Heart right ventricle (tissue), 16 donors: ENCODE results near the gene SEMA3A. TPM values are rescaled to one million over a fixed set of nuclear protein-coding genes. Genes with fewer than 3 reads are reported as not detected.

ENCODE experiments used
- ATAC-seq, 8 donors: fragments of 200-7000 bp; cut with Tn5 transposase; one replicate each; pipeline ENCODE4 v1.9.1; 2020; ENCODE audit warnings: mild to moderate bottlenecking in 8 of 8, moderate library complexity in 8 of 8, moderate number of reproducible peaks in 1 of 8
- DNase-seq, 2 donors: peaks; one replicate each; pipeline ENCODE4 v3.0.0-alpha.2; 2020
- H3K27ac ChIP-seq, 10 donors: fragments of 200-600 bp; sonication (generic) in 2 of 10; one replicate each; pipeline versions ENCODE4 v1.5.0 to v1.8.0; 2020 to 2022; ENCODE audit warnings: mild to moderate bottlenecking in 3 of 10
- H3K27me3 ChIP-seq, 7 donors: fragments of 200-600 bp; one replicate each; pipeline ENCODE4 v1.8.0; 2021 to 2022; ENCODE audit warnings: mild to moderate bottlenecking in 2 of 7
- H3K36me3 ChIP-seq, 9 donors: fragments of 200-600 bp; sonication (generic) in 1 of 9; one replicate each; pipeline versions ENCODE4 v1.5.0 to v1.8.0; 2020 to 2022; ENCODE audit warnings: mild to moderate bottlenecking in 2 of 9
- H3K4me1 ChIP-seq, 9 donors: fragments of 200-600 bp; sonication (generic) in 1 of 9; one replicate each; pipeline versions ENCODE4 v1.5.0 to v1.8.0; 2020 to 2022; ENCODE audit warnings: mild to moderate bottlenecking in 4 of 9
- H3K4me3 ChIP-seq, 10 donors: fragments of 200-600 bp; sonication (generic) in 2 of 10; one replicate each; pipeline versions ENCODE4 v1.5.0 to v1.8.0; 2020 to 2022; ENCODE audit warnings: mild to moderate bottlenecking in 7 of 10, moderate library complexity in 2 of 10
- H3K9me3 ChIP-seq, 11 donors: fragments of 200-600 bp in 10 of 11; sonication (generic) in 2 of 11; one replicate each; pipeline versions ENCODE4 v1.5.0 to v1.8.0; 2013 to 2022; ENCODE audit warnings: mild to moderate bottlenecking in 2 of 11, control low read depth in 1 of 11, moderate library complexity in 1 of 11
- WGBS, 2 donors: extraction: QIAGEN DNeasy Blood & Tissue Kit; methylation state at CpG; one replicate each; pipeline ENCODE4 v1.1.7; 2013; ENCODE audit warnings: inconsistent platforms in 1 of 2; 5-methylcytosine and 5-hydroxymethylcytosine counted together
- intact Hi-C, 10 donors: fragments of 100-400 bp; cut with DNase I; formaldehyde crosslinking; loops; one replicate each; pipeline versions ENCODE4 v1.11.1 to v1.14.2; 2022
- polyA plus RNA-seq, 2 donors: library from polyadenylated mRNA; stranded (reverse); fragments of 200-250 nt; gene quantifications; one replicate each; pipeline ENCODE4 v1.2.3, GENCODE V29; 2013
- total RNA-seq, 10 donors: library from RNA; stranded (reverse); fragmentation: NEBNext Ultra II Directional in 3 of 10; extraction: Animal tissue kit (Norgen Biotek cat#: 25700) in 3 of 10; gene quantifications; one replicate each; pipeline versions ENCODE4 v1.2.1 to v1.2.4, GENCODE V29; 2021 to 2023
- TF ChIP-seq, protein P1 (sequence below), 9 donors: fragments of 200-600 bp; sonication (generic) in 2 of 9; IDR thresholded peaks; one replicate each; pipeline versions ENCODE4 v1.5.0 to v1.8.0; 2021 to 2022; ENCODE audit warnings: antibody characterized with exemption in 9 of 9, mild to moderate bottlenecking in 5 of 9, moderate library complexity in 1 of 9
- donor health status: Arrhythmogenic right ventricular cardiomyopathy.
- donor health status: ischemic (EF 13 %, LVEDD 7.1; RV severe dilation, severe dysfunction).
- donor health status: healthy with polysubstance abuse.
- donor health status: DM: no; HTN: yes; CAD: no.
- donor health status: DM: no; HTN: no; CAD: no.
- donor health status: ischemic (EF 25% LVEDD 6.9; RV normal size, moderate dysfunction).
- donor health status: ischemic (EF 25% LVEDD 5.7; RV mildly dilated, moderate dysfunction).
- donor health status: healthy.
- donor health status: DM: yes; HTN: yes; CAD: no.
- donor health status: Ischemic cardiomyopathy.
- donor health status: ischemic (EF 35%, LVEDD 5.7; RV mildly dilated, moderate dysfunction).
- donor health status: nonischemic (EF 11% LVEDD 7.7; RV severe dilation, severe dysfunction).
- donor health status: DM: yes; HTN: yes; CAD: no.
- donor health status: PGD.
- donor health status: ischemic (EF 29% LVEDD 5.4; RV normal size, mild dysfunction).
- donor health status: nonischemic (EF 23%, LVEDD 6.1; RV moderate dilation, normal function).

SEMA3A gene
- total and polyA plus RNA-seq, 12 donors, result 0.19 to 5.3 (median 1.5) TPM

DNA sequence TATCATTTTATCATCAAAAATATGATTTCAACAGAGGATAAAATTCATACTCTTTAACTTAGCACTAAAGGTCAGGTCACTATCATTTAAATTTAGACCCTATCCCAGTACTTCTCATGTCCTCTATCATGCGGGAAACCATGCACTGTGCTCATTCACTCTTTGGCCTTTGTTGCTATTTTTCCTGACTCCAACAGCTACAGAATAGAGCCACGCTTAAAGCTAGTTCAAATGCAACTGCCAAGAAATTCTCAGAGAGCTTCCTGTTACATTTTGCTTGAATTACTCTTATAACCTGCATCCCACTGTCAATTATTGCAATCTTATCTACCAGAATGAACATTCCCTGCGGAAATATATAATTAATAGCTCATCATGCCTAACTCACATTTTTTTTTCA is 58.3 kb downstream of the SEMA3A start:
- Histone ChIP-seq H3K9me3 (no peaks in the 10 kb centered on the region), H3K27ac (no peak overlapping the region), H3K27me3 (no peaks in the 10 kb centered on the region), H3K4me3 (no peak overlapping the region), H3K4me1 (no peaks in the 10 kb centered on the region), H3K36me3 (no peaks in the 10 kb centered on the region)
- TF ChIP-seq, protein P1, sequence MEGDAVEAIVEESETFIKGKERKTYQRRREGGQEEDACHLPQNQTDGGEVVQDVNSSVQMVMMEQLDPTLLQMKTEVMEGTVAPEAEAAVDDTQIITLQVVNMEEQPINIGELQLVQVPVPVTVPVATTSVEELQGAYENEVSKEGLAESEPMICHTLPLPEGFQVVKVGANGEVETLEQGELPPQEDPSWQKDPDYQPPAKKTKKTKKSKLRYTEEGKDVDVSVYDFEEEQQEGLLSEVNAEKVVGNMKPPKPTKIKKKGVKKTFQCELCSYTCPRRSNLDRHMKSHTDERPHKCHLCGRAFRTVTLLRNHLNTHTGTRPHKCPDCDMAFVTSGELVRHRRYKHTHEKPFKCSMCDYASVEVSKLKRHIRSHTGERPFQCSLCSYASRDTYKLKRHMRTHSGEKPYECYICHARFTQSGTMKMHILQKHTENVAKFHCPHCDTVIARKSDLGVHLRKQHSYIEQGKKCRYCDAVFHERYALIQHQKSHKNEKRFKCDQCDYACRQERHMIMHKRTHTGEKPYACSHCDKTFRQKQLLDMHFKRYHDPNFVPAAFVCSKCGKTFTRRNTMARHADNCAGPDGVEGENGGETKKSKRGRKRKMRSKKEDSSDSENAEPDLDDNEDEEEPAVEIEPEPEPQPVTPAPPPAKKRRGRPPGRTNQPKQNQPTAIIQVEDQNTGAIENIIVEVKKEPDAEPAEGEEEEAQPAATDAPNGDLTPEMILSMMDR (IDR thresholded peaks at IDR 0.05), result no peak
- WGBS, 2 donors, result 57 to 62% methylated on average over 3 of the region's 3 CpGs
- intact Hi-C loops, result no loop called here
- ATAC-seq, result no peak
- no peak for DNase-seq

DNA sequence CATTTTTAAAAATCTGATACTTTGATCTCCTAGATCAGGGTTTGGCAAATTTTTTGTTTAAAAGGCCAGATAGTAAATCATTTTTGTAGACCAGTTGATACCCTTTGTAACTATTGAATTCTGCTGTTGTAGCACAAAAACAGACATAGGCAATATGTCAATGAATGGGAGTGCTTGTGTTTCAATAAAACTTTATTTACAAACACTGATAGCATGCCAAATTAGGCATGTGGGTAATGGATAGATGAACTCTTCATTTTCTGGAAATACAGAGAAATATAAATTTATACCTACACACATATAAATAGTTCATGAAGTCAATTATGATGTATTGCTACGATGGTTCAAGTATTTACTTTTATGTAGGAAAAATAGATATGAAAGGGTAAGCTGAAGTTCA is 60.4 kb downstream of the SEMA3A start:
- Histone ChIP-seq H3K9me3 (no peaks in the 10 kb centered on the region), H3K27ac (no peak overlapping the region), H3K4me3 (no peak overlapping the region), H3K4me1 (no peaks in the 10 kb centered on the region), H3K27me3 (no peaks in the 10 kb centered on the region), H3K36me3 (no peaks in the 10 kb centered on the region)
- intact Hi-C loops, result no loop called here
- TF ChIP-seq, protein P1 (IDR thresholded peaks at IDR 0.05), result no peak
- 96 to 98% methylated on average over 1 of the region's 1 CpG for WGBS, 2 donors
- ATAC-seq (no peak), DNase-seq (no peak)

- Histone ChIP-seq H3K4me3 (no peak overlapping the region), H3K9me3 (no peaks in the 10 kb centered on the region), H3K36me3 (no peaks in the 10 kb centered on the region), H3K27me3 (no peaks in the 10 kb centered on the region), H3K27ac (no peak overlapping the region), H3K4me1 (peaks cover 0 to 10% (median 0%) of the 10 kb centered on the region in 9 donors)
- ATAC-seq (no peak), DNase-seq (no peak)
- TF ChIP-seq, protein P1 (IDR thresholded peaks at IDR 0.05), result no peak
- 92 to 96% methylated on average over 2 of the region's 2 CpGs for whole genome bisulfite sequencing, 2 donors
- intact Hi-C loops, result no loop called here
Observed at GRCh38 chr7:84125654-84126053, 68.9 kb downstream of the SEMA3A start.

- Histone ChIP-seq H3K36me3 (no peaks in the 10 kb centered on the region), H3K27ac (no peak overlapping the region), H3K9me3 (no peaks in the 10 kb centered on the region), H3K27me3 (no peaks in the 10 kb centered on the region), H3K4me1 (peaks cover 0 to 10% (median 0%) of the 10 kb centered on the region in 9 donors), H3K4me3 (no peak overlapping the region)
- TF ChIP-seq, protein P1 (IDR thresholded peaks at IDR 0.05), result no peak
- DNase-seq (no peak), ATAC-seq (no peak)
- WGBS, 2 donors, result 44 to 49% methylated on average over 5 of the region's 5 CpGs
- intact Hi-C loops, result no loop called here
Observed at GRCh38 chr7:84123965-84124547, 70.5 kb downstream of the SEMA3A start.
